HepG2 (cell line): Measurements from ENCODE around the gene WDR76. TPM values are rescaled to one million over a fixed set of nuclear protein-coding genes. Genes with fewer than 3 reads are reported as not detected.

Experiments used
- ATF1 ChIP-seq: IDR thresholded peaks from 2 replicates; pipeline ENCODE4 v1.6.1; 2016; ENCODE audit warnings: mild to moderate bottlenecking, control low read depth
- CREB1 ChIP-seq, 2 experiments: fragments of 450-650 bp in 1 of 2; IDR thresholded peaks; 2 replicates each; pipeline ENCODE4 v1.6.1; 2016 to 2017; ENCODE audit warnings: control low read depth in 1 of 2, mild to moderate bottlenecking in 1 of 2, missing compliant biosample characterization in 1 of 2, missing genetic modification characterization in 1 of 2
- ESRRA ChIP-seq: sonication (generic); formaldehyde crosslinking; IDR thresholded peaks from 2 replicates; pipeline ENCODE4 v1.5.1; 2020; ENCODE audit warnings: mild to moderate bottlenecking, low read depth, missing genetic modification reagents
- JUN ChIP-seq: sonication (generic); formaldehyde crosslinking; IDR thresholded peaks from 2 replicates; pipeline ENCODE4 v1.4.0; 2020; ENCODE audit warnings: mild to moderate bottlenecking, missing genetic modification reagents
- LCORL ChIP-seq, 2 experiments: fragments of 450-650 bp in 1 of 2; sonication (generic) in 1 of 2; formaldehyde crosslinking in 1 of 2; IDR thresholded peaks; 2 replicates each; pipeline versions ENCODE4 v1.5.0 to v1.6.1; 2017 to 2020; ENCODE audit warnings: antibody characterized with exemption in 1 of 2, missing genetic modification reagents in 1 of 2
- PAF1 ChIP-seq: IDR thresholded peaks from 2 replicates; pipeline ENCODE4 v1.6.1; 2016; ENCODE audit warnings: missing genetic modification reagents, missing compliant biosample characterization
- POLR2G ChIP-seq: fragments of 200-400 bp; formaldehyde crosslinking; IDR thresholded peaks from 2 replicates; pipeline ENCODE4 v1.6.1; 2018; ENCODE audit warnings: mild to moderate bottlenecking, low read depth, low read length, moderate library complexity
- TAF1 ChIP-seq: sonication (generic); formaldehyde crosslinking; IDR thresholded peaks from 2 replicates; pipeline ENCODE4 v1.4.0; 2020; ENCODE audit warnings: missing genetic modification reagents
- TMF1 ChIP-seq: sonication (generic); formaldehyde crosslinking; IDR thresholded peaks from 2 replicates; pipeline ENCODE4 v1.8.1; 2022; ENCODE audit warnings: low read depth, missing genetic modification reagents
- ZMYM3 ChIP-seq: sonication (generic); formaldehyde crosslinking; IDR thresholded peaks from 2 replicates; pipeline ENCODE4 v1.5.1; 2020; ENCODE audit warnings: mild to moderate bottlenecking, missing genetic modification reagents
- ZNF230 ChIP-seq: sonication (generic); formaldehyde crosslinking; IDR thresholded peaks from 2 replicates; pipeline ENCODE4 v1.4.0; 2020; ENCODE audit warnings: mild to moderate bottlenecking, missing genetic modification reagents
- ZNF674 ChIP-seq: sonication (generic); formaldehyde crosslinking; IDR thresholded peaks from 2 replicates; pipeline ENCODE4 v1.5.0; 2020; ENCODE audit warnings: low read depth, mild to moderate bottlenecking, missing genetic modification reagents
- ZNF703 ChIP-seq: sonication (generic); formaldehyde crosslinking; IDR thresholded peaks from 2 replicates; pipeline ENCODE4 v1.5.1; 2020; ENCODE audit warnings: missing genetic modification reagents, mild to moderate bottlenecking, moderate library complexity, borderline replicate concordance
- ZNF709 ChIP-seq: sonication (generic); formaldehyde crosslinking; IDR thresholded peaks from 2 replicates; pipeline ENCODE4 v1.5.0; 2020; ENCODE audit warnings: mild to moderate bottlenecking, missing genetic modification reagents
- ZNF772 ChIP-seq: sonication (generic); formaldehyde crosslinking; IDR thresholded peaks from 2 replicates; pipeline ENCODE4 v1.5.0; 2020; ENCODE audit warnings: mild to moderate bottlenecking, missing genetic modification reagents
- polyA plus RNA-seq, 8 experiments: library from polyadenylated mRNA; depleted of rRNA in 3 of 8; stranded (reverse) in 7 of 8; unstranded in 1 of 8; fragments of >200 nt; fragmentation: Illumina TruSeq in 4 of 8; extraction: Trizol in 4 of 8; gene quantifications; 2 replicates each; pipeline versions ENCODE4 v1.2.1 to v1.2.3, GENCODE V29; 2011 to 2016; ENCODE audit warnings: low read depth in 4 of 8, missing spikeins in 1 of 8, mixed read lengths in 1 of 8; ENCODE audit not compliant: insufficient read depth in 1 of 8
- total RNA-seq, 5 experiments: library from RNA; depleted of rRNA; stranded (reverse); fragments of >200 nt; fragmentation: Illumina TruSeq; extraction: Trizol; gene quantifications; 2 replicates each; pipeline ENCODE4 v1.2.3, GENCODE V29; 2016; ENCODE audit warnings: low read depth in 1 of 5
- TF ChIP-seq, protein P1 (sequence below): sonication (generic); formaldehyde crosslinking; IDR thresholded peaks from 2 replicates; pipeline ENCODE4 v1.5.0; 2020; ENCODE audit warnings: missing genetic modification reagents
- TF ChIP-seq, protein P2 (sequence below): sonication (generic); formaldehyde crosslinking; IDR thresholded peaks from 2 replicates; pipeline ENCODE4 v1.5.0; 2020; ENCODE audit warnings: mild to moderate bottlenecking, missing genetic modification reagents
- TF ChIP-seq, protein P3 (sequence below): sonication (generic); formaldehyde crosslinking; IDR thresholded peaks from 2 replicates; pipeline ENCODE4 v1.8.0; 2022; ENCODE audit warnings: mild to moderate bottlenecking, missing genetic modification reagents, moderate library complexity
- TF ChIP-seq, protein P4 (sequence below): sonication (generic); formaldehyde crosslinking; IDR thresholded peaks from 2 replicates; pipeline ENCODE4 v1.5.1; 2020; ENCODE audit warnings: mild to moderate bottlenecking, missing genetic modification reagents, moderate library complexity
- TF ChIP-seq, protein P5 (sequence below): sonication (generic); formaldehyde crosslinking; IDR thresholded peaks from 2 replicates; pipeline ENCODE4 v1.4.0; 2020; ENCODE audit warnings: missing genetic modification reagents

WDR76 gene
- total and polyA plus RNA-seq, 2 of the 13 experiments (the other 11 are each of a cell fraction or from before 2014, with no cell fraction given) = 1.1 to 9.7 TPM

DNA sequence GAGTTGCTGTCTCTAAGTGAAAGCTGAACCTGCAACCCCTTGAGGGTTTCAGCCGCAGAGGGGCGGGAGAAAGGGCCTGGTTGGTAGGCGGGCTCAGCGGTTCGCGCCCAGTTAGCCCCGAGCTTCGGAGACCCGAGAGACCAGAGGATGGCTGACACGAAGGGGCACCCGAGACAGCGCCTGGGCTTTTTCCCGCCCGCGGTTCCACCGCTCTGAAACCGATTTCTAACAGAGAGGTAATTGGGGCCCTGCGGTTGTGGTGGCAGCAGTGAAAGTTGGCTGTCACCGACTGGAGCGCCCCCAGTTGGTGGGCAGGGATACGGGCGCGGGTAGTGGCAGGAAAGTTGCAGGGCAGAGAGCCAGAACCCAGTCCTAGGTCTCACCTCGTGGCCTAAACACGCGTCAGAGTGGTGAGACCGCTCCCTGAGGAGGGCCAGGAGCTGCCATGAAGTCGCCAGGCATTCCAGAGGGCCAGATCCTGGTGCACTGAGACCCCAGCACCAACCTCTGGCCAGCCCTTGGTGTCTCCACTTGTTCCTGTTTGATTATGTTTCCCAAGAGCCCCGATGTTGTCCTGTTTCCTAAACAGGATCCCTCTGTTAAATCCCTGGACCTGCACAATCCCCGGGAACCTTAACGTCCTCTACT lies 49.4 kb upstream of the WDR76 start (continued):
- TF ChIP-seq, protein P1, sequence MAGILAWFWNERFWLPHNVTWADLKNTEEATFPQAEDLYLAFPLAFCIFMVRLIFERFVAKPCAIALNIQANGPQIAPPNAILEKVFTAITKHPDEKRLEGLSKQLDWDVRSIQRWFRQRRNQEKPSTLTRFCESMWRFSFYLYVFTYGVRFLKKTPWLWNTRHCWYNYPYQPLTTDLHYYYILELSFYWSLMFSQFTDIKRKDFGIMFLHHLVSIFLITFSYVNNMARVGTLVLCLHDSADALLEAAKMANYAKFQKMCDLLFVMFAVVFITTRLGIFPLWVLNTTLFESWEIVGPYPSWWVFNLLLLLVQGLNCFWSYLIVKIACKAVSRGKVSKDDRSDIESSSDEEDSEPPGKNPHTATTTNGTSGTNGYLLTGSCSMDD (CRISPR knock-in tag) = no peak
- TF ChIP-seq JUN (CRISPR knock-in tag) (0 out of 2 replicates have a peak, but pooled peaks have one; percentile 33), POLR2G (peak; percentile 55), ZNF230 (CRISPR knock-in tag) (peak; percentile 84), TMF1 (peak; percentile 65; the same call in 1 of the 2 replicates), ZNF772 (CRISPR knock-in tag) (peak; percentile 83), TAF1 (CRISPR knock-in tag) (peak; percentile 47), ZNF674 (no peak), ESRRA (CRISPR knock-in tag) (peak; percentile 41; the same call in 1 of the 2 replicates), ZNF703 (CRISPR knock-in tag) (no peak; the same call in none of the 2 replicates), PAF1 (CRISPR knock-in tag) (no peak), CREB1 (IDR thresholded peaks at IDR 0.05) (no peak), CREB1 (CRISPR knock-in tag; IDR thresholded peaks at IDR 0.05) (no peak), ATF1 (no peak), ZMYM3 (CRISPR knock-in tag) (peak; percentile 73), LCORL (IDR thresholded peaks at IDR 0.05) (no peak), LCORL (CRISPR knock-in tag; IDR thresholded peaks at IDR 0.05) (peak; percentile 46; the same call in 1 of the 2 replicates), ZNF709 (peak; percentile 80; the same call in 1 of the 2 replicates)
- TF ChIP-seq, protein P2, sequence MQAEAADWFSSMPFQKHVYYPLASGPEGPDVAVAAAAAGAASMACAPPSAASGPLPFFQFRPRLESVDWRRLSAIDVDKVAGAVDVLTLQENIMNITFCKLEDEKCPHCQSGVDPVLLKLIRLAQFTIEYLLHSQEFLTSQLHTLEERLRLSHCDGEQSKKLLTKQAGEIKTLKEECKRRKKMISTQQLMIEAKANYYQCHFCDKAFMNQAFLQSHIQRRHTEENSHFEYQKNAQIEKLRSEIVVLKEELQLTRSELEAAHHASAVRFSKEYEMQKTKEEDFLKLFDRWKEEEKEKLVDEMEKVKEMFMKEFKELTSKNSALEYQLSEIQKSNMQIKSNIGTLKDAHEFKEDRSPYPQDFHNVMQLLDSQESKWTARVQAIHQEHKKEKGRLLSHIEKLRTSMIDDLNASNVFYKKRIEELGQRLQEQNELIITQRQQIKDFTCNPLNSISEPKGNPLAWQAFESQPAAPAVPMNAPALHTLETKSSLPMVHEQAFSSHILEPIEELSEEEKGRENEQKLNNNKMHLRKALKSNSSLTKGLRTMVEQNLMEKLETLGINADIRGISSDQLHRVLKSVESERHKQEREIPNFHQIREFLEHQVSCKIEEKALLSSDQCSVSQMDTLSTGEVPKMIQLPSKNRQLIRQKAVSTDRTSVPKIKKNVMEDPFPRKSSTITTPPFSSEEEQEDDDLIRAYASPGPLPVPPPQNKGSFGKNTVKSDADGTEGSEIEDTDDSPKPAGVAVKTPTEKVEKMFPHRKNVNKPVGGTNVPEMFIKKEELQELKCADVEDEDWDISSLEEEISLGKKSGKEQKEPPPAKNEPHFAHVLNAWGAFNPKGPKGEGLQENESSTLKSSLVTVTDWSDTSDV (CRISPR knock-in tag) = peak; percentile 70; the same call in 1 of the 2 replicates
- TF ChIP-seq, protein P3, sequence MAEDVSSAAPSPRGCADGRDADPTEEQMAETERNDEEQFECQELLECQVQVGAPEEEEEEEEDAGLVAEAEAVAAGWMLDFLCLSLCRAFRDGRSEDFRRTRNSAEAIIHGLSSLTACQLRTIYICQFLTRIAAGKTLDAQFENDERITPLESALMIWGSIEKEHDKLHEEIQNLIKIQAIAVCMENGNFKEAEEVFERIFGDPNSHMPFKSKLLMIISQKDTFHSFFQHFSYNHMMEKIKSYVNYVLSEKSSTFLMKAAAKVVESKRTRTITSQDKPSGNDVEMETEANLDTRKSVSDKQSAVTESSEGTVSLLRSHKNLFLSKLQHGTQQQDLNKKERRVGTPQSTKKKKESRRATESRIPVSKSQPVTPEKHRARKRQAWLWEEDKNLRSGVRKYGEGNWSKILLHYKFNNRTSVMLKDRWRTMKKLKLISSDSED = no peak
- TF ChIP-seq, protein P4, sequence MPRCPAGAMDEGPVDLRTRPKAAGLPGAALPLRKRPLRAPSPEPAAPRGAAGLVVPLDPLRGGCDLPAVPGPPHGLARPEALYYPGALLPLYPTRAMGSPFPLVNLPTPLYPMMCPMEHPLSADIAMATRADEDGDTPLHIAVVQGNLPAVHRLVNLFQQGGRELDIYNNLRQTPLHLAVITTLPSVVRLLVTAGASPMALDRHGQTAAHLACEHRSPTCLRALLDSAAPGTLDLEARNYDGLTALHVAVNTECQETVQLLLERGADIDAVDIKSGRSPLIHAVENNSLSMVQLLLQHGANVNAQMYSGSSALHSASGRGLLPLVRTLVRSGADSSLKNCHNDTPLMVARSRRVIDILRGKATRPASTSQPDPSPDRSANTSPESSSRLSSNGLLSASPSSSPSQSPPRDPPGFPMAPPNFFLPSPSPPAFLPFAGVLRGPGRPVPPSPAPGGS (CRISPR knock-in tag) = no peak
- TF ChIP-seq, protein P5, sequence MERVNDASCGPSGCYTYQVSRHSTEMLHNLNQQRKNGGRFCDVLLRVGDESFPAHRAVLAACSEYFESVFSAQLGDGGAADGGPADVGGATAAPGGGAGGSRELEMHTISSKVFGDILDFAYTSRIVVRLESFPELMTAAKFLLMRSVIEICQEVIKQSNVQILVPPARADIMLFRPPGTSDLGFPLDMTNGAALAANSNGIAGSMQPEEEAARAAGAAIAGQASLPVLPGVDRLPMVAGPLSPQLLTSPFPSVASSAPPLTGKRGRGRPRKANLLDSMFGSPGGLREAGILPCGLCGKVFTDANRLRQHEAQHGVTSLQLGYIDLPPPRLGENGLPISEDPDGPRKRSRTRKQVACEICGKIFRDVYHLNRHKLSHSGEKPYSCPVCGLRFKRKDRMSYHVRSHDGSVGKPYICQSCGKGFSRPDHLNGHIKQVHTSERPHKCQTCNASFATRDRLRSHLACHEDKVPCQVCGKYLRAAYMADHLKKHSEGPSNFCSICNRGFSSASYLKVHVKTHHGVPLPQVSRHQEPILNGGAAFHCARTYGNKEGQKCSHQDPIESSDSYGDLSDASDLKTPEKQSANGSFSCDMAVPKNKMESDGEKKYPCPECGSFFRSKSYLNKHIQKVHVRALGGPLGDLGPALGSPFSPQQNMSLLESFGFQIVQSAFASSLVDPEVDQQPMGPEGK (CRISPR knock-in tag) = no peak; the same call in 1 of the 2 replicates
